Activated CD8-positive, alpha-beta T cell treated with anti-CD3 and anti-CD28 coated beads for 36 hours (primary cell): ENCODE results near the gene CD28. TPM values are rescaled to one million over a fixed set of nuclear protein-coding genes. Genes with fewer than 3 reads are reported as not detected.

Experiments
- ATAC-seq: fragments of 200-7000 bp; cut with Tn5 transposase; one replicate; pipeline ENCODE4 v1.10.0; 2021; ENCODE audit warnings: mild to moderate bottlenecking, moderate library complexity
- CTCF ChIA-PET: fragments of 350-600 bp; sonication (Branson Sonifier 250); formaldehyde crosslinking; loops from one replicate; lab custom pipeline; 2021; ENCODE audit warnings: antibody characterized with exemption; lab: Charles Lee
- POLR2A ChIA-PET: fragments of 350-600 bp; sonication (Branson Sonifier 250); formaldehyde crosslinking; loops from one replicate; lab custom pipeline; 2021; ENCODE audit warnings: antibody characterized with exemption; lab: Charles Lee
- DNase-seq: peaks from one replicate; pipeline ENCODE4 v3.0.0-alpha.2; 2020
- H3K27ac Mint-ChIP-seq: one replicate; pipeline ENCODE4 v1.8.0; 2021; ENCODE audit warnings: mild to moderate bottlenecking, mixed read lengths
- H3K27me3 Mint-ChIP-seq: one replicate; pipeline ENCODE4 v1.8.0; 2021; ENCODE audit warnings: mixed read lengths
- H3K36me3 Mint-ChIP-seq: one replicate; pipeline ENCODE4 v1.8.0; 2021; ENCODE audit warnings: low read depth, mixed read lengths
- H3K4me1 Mint-ChIP-seq: one replicate; pipeline ENCODE4 v1.8.0; 2021; ENCODE audit warnings: low read depth, mixed read lengths
- H3K4me3 Mint-ChIP-seq: one replicate; pipeline ENCODE4 v1.8.0; 2021; ENCODE audit warnings: mild to moderate bottlenecking, moderate library complexity, mixed read lengths
- H3K9me3 Mint-ChIP-seq: one replicate; pipeline ENCODE4 v1.8.0; 2021; ENCODE audit warnings: mixed read lengths
- intact Hi-C: fragments of 100-400 bp; cut with micrococcal nuclease; formaldehyde crosslinking; loops from one replicate; pipeline ENCODE4 v1.10.0; 2022
- total RNA-seq, 2 experiments: library from RNA; stranded (reverse); gene quantifications; one replicate each; pipeline ENCODE4 v1.2.3, GENCODE V29; 2021
- TF ChIP-seq, protein P1 (sequence below): fragments of 200-600 bp; IDR thresholded peaks from one replicate; pipeline ENCODE4 v1.8.0; 2022; ENCODE audit warnings: antibody characterized with exemption, mild to moderate bottlenecking

CD28 gene
- total RNA-seq, 2 experiments from 2014 or later: 94.2 to 97.3 TPM

DNA sequence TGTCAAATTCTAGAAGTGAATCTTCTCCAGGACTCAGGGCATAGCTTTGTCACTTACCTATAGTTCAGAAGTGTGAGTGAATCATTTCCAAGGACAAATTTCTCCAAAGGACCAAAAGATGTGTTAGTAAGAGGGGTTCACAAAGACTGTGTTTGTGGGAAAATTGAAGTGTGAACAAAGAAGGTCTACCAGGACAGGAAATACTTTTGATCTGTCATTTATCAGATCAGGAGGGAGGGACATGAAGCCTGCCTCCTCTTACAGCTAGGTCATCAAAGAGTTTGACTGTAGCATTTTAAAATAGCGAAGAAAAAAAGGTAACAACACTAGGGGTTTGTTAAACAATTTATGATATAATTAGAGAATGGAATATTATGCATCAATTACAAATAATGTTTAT lies 2.0 kb upstream of the CD28 start:
- peaks cover 24% of the 10 kb centered on the region for H3K4me1 Mint-ChIP-seq
- no peak for ATAC-seq

GRCh38 chr2:203705178-203705577 lies 1.3 kb upstream of the CD28 start:
- TF ChIP-seq, protein P1, sequence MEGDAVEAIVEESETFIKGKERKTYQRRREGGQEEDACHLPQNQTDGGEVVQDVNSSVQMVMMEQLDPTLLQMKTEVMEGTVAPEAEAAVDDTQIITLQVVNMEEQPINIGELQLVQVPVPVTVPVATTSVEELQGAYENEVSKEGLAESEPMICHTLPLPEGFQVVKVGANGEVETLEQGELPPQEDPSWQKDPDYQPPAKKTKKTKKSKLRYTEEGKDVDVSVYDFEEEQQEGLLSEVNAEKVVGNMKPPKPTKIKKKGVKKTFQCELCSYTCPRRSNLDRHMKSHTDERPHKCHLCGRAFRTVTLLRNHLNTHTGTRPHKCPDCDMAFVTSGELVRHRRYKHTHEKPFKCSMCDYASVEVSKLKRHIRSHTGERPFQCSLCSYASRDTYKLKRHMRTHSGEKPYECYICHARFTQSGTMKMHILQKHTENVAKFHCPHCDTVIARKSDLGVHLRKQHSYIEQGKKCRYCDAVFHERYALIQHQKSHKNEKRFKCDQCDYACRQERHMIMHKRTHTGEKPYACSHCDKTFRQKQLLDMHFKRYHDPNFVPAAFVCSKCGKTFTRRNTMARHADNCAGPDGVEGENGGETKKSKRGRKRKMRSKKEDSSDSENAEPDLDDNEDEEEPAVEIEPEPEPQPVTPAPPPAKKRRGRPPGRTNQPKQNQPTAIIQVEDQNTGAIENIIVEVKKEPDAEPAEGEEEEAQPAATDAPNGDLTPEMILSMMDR: no peak
- Mint-ChIP-seq H3K4me1 (peaks cover 30% of the 10 kb centered on the region), H3K4me3 (peak overlapping the region; percentile 92), H3K36me3 (peaks cover 40% of the 10 kb centered on the region), H3K9me3 (peaks cover 10% of the 10 kb centered on the region), H3K27me3 (no peaks in the 10 kb centered on the region), H3K27ac (peak overlapping the region; percentile 97)
- DNase-seq (peak; percentile 77), ATAC-seq (peak; percentile 67)
- intact Hi-C loops: loop anchor here (5.0 to 10.0 kb wide), 3 partner anchors 33 to 170 kb away; partner anchors contain the start of gene RAPH1
- ChIA-PET CTCF (interaction anchor here (0.7 to 7.6 kb wide), 5 partner anchors 10 to 110 kb away, joined by 3 to 40 read pairs (median 3); no protein-coding TSS in a partner anchor), POLR2A (interaction anchor here (0.9 to 9.3 kb wide), 5 partner anchors 13 to 119 kb away, joined by 3 to 160 read pairs (median 4); no protein-coding TSS in a partner anchor)

More for the DNA sequence above, 2.0 kb upstream of the CD28 start:
- ChIA-PET POLR2A (interaction anchor here (9.3 kb wide), 1 partner anchor 36 kb away, joined by 160 read pairs; no protein-coding TSS in a partner anchor), CTCF (interaction anchor here (0.7 to 7.6 kb wide), 6 partner anchors 9 to 138 kb away, joined by 3 to 40 read pairs (median 4); no protein-coding TSS in a partner anchor)
- Mint-ChIP-seq H3K9me3 (peaks cover 10% of the 10 kb centered on the region), H3K36me3 (peaks cover 32% of the 10 kb centered on the region), H3K27me3 (no peaks in the 10 kb centered on the region), H3K27ac (peak overlapping the region; percentile 97), H3K4me3 (peak overlapping the region; percentile 92)
- intact Hi-C loops: loop anchor here (10.0 kb wide), 1 partner anchor 170 kb away; the partner anchor contains the start of gene RAPH1
- DNase-seq: no peak
- TF ChIP-seq, protein P1: no peak

DNA sequence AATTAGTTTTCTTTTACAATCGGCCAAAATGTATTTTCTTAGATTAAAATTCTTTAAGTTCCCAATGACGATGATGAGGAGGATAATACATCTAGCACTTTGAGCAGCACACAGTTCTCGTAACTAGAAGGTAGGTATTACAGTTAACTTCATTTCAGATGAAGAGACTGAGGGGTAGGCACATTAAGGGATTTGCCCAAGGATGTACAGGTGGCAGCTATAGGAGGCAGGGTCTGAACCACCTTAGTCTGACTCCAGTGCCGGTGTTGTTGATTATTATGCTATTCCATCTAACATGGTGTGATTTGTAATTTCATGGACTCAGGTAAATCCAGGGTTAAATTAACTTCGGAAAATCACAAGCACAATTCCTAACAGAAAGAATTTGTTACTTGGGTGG lies 1.1 kb downstream of the CD28 start:
- no peaks in the 10 kb centered on the region for H3K27me3 Mint-ChIP-seq
- H3K36me3 Mint-ChIP-seq: peaks cover 58% of the 10 kb centered on the region
- CTCF ChIA-PET: interaction anchor here (0.6 to 7.6 kb wide), 14 partner anchors 9 to 469 kb away, joined by 3 to 40 read pairs (median 4); partner anchors contain the start of gene CYP20A1
- peaks cover 7% of the 10 kb centered on the region for H3K9me3 Mint-ChIP-seq
- DNase-seq (no peak), ATAC-seq (no peak)
- H3K4me3 Mint-ChIP-seq: peak overlapping the region; percentile 92
- peaks cover 50% of the 10 kb centered on the region for H3K4me1 Mint-ChIP-seq
- POLR2A ChIA-PET: interaction anchor here (0.8 to 9.3 kb wide), 21 partner anchors 8 to 1440 kb away, joined by 3 to 160 read pairs (median 5); partner anchors contain the start of genes CTLA4 and ICOS
- H3K27ac Mint-ChIP-seq: peak overlapping the region; percentile 97
- intact Hi-C loops: loop anchor here (2.0 to 10.0 kb wide), 4 partner anchors 33 to 173 kb away; partner anchors contain the start of gene RAPH1
- TF ChIP-seq, protein P1: no peak

GRCh38 chr2:203708846-203709396 lies 2.5 kb downstream of the CD28 start:
- H3K9me3 Mint-ChIP-seq: peaks cover 1% of the 10 kb centered on the region
- TF ChIP-seq, protein P1: no peak
- peaks cover 72% of the 10 kb centered on the region for H3K36me3 Mint-ChIP-seq
- no peak for ATAC-seq
- intact Hi-C loops: loop anchor here (5.0 to 10.0 kb wide), 3 partner anchors 37 to 174 kb away; partner anchors contain the start of gene RAPH1
- H3K4me1 Mint-ChIP-seq: peaks cover 63% of the 10 kb centered on the region
- peak overlapping the region; percentile 92 for H3K4me3 Mint-ChIP-seq
- peak; percentile 37 for DNase-seq
- H3K27ac Mint-ChIP-seq: peak overlapping the region; percentile 97
- CTCF ChIA-PET: interaction anchor here (1.9 to 7.6 kb wide), 3 partner anchors 9 to 106 kb away, joined by 4 to 40 read pairs (median 8); no protein-coding TSS in a partner anchor
- POLR2A ChIA-PET: interaction anchor here (0.6 to 9.3 kb wide), 19 partner anchors 11 to 1005 kb away, joined by 3 to 160 read pairs (median 5); partner anchors contain the start of genes CTLA4 and ICOS
- H3K27me3 Mint-ChIP-seq: no peaks in the 10 kb centered on the region
